Karpas-422 (cell line): Measurements from ENCODE around the gene DAZL. TPM values are rescaled to one million over a fixed set of nuclear protein-coding genes. Genes with fewer than 3 reads are reported as not detected.

Experiments used
- DNase-seq: peaks from one replicate; pipeline ENCODE4 v3.0.0-alpha.2; 2015
- H2AFZ ChIP-seq: fragments of 200-600 bp; sonication (generic); 2 replicates; pipeline ENCODE4 v1.6.1; 2014; ENCODE audit warnings: antibody characterized with exemption, low read length, mixed read lengths
- H3K27ac ChIP-seq: fragments of 200-600 bp; sonication (generic); 2 replicates; pipeline ENCODE4 v1.5.1; 2014; ENCODE audit warnings: mild to moderate bottlenecking, low read length, moderate library complexity
- H3K27me3 ChIP-seq: fragments of 200-600 bp; sonication (generic); 2 replicates; pipeline ENCODE4 v1.6.1; 2014; ENCODE audit warnings: low read length, mixed read lengths
- H3K36me3 ChIP-seq: fragments of 200-600 bp; sonication (generic); 2 replicates; pipeline ENCODE4 v1.6.1; 2014; ENCODE audit warnings: low read length, mixed read lengths; ENCODE audit not compliant: insufficient read depth
- H3K4me1 ChIP-seq: fragments of 200-600 bp; sonication (generic); 2 replicates; pipeline ENCODE4 v1.6.1; 2014; ENCODE audit warnings: mild to moderate bottlenecking, low read length, mixed read lengths
- H3K4me2 ChIP-seq: fragments of 200-600 bp; sonication (generic); 2 replicates; pipeline ENCODE4 v1.6.1; 2014; ENCODE audit warnings: low read length, low read depth, mild to moderate bottlenecking; ENCODE audit not compliant: poor library complexity, severe bottlenecking
- H3K4me3 ChIP-seq: fragments of 200-600 bp; sonication (generic); 2 replicates; pipeline ENCODE4 v1.5.1; 2014; ENCODE audit warnings: mild to moderate bottlenecking, antibody characterized with exemption, low read length, mixed read lengths
- H3K79me2 ChIP-seq: fragments of 200-600 bp; sonication (generic); 2 replicates; pipeline ENCODE4 v1.6.1; 2014; ENCODE audit warnings: mild to moderate bottlenecking, low read length, mixed read lengths
- H3K9ac ChIP-seq: fragments of 200-600 bp; sonication (generic); 2 replicates; pipeline ENCODE4 v1.6.0; 2014; ENCODE audit warnings: low read length
- H3K9me2 ChIP-seq: fragments of 200-600 bp; sonication (generic), shearing (Covaris generic); replicated peaks from 2 replicates; pipeline ENCODE4 v1.6.0; 2014; ENCODE audit warnings: mild to moderate bottlenecking, low read length, moderate library complexity; ENCODE audit not compliant: insufficient read depth
- H3K9me3 ChIP-seq: fragments of 300-700, 200-600 bp; sonication (generic); 2 replicates; pipeline ENCODE4 v1.6.1; 2014; ENCODE audit warnings: low read length, mixed read lengths
- H4K20me1 ChIP-seq: fragments of 200-600 bp; sonication (generic); 2 replicates; pipeline ENCODE4 v1.6.1; 2014; ENCODE audit warnings: mild to moderate bottlenecking, antibody characterized with exemption, low read length, low read depth; ENCODE audit not compliant: insufficient read depth
- total RNA-seq: library from RNA; depleted of rRNA; stranded (reverse); fragments of >200 nt; shearing (Covaris generic); gene quantifications from 2 replicates; pipeline ENCODE4 v1.2.3, GENCODE V29; 2014; ENCODE audit warnings: low replicate concordance; rRNA removed

The DAZL gene
- total RNA-seq, 1 experiment from 2014 or later = not detected

DNA sequence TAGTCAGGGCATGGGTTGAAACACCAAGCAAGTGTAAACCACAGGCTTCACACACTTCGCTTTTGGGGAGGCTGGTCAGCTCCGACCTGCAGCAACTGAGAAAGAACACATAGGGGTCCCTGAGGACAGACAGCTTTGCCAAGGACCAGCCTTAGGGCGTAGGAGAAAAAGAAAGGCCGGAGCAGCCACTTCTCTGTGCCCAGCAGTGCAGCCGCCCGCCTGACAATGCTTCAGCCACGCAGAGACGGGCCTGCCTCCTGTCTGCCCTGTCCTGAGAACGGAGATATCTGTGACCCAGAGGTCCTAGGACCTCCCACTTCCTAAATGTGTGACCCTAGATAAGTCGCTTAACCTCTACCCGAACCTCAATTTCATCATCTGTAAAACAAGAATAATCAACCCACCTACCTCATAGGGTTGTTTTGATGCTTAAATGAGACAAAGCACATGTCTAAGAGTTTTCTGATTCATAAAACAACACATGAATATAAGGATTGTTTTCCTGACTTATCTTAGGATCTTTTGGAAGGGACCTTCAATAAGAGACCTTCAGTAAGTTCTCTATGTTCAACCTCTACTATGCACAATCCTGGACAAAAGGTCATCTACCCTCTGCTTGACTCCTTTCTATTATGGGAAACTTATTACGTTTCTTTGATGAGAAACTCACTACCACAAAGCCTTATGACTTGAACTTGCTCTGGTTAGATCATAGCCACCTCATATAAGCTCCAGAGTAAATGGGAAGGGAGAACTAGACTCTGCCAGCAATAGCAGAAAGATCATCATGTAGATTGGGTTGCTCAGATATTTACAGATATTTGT is 58.8 kb downstream of the DAZL start:
- H2AFZ ChIP-seq = no peak overlapping the region
- H4K20me1 ChIP-seq = no peaks in the 10 kb centered on the region
- H3K27ac ChIP-seq = no peak overlapping the region
- peaks cover 14% of the 10 kb centered on the region for H3K4me1 ChIP-seq
- no peaks in the 10 kb centered on the region for H3K79me2 ChIP-seq
- no peaks in the 10 kb centered on the region for H3K27me3 ChIP-seq
- no peaks in the 10 kb centered on the region for H3K9me2 ChIP-seq
- no peak overlapping the region for H3K4me2 ChIP-seq
- no peaks in the 10 kb centered on the region for H3K9me3 ChIP-seq
- H3K36me3 ChIP-seq = no peaks in the 10 kb centered on the region
- H3K4me3 ChIP-seq = no peak overlapping the region
- no peak for DNase-seq
- no peak overlapping the region for H3K9ac ChIP-seq

DNA sequence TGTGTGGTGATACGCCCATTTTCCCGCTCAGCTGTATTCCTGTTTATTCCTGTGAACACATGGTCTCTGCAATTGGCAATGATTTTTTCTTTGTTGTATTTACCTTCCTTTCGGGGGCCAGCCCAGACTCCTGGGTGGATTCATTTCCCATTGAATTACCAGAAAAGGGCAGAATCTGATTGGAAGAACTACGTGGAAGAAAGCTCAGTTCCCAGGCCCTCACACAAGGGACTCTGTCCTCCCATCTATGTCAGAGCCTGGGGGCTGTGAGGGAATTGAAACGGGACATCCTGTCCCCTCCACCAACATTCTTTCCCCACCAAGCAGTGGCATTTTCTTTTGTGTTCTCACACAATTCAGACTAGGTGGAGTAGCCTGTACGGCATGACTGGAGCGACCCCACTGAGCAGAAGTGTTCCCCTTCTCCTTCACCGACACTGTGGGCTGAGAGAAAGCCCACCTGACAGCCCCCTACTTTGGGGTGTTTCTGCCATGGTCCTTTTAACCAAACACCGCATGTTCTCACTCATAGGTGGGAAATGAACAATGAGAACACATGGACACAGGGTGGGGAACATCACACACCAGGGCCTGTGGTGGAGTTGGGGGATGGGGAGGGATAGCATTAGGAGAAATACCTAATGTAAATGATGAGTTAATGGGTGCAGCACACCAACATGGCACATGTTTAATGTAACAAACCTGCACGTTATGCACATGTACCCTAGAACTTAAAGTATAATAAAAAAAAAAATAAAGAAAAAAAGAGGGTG is 59.6 kb downstream of the DAZL start:
- H3K4me2 ChIP-seq = no peak overlapping the region

DNA sequence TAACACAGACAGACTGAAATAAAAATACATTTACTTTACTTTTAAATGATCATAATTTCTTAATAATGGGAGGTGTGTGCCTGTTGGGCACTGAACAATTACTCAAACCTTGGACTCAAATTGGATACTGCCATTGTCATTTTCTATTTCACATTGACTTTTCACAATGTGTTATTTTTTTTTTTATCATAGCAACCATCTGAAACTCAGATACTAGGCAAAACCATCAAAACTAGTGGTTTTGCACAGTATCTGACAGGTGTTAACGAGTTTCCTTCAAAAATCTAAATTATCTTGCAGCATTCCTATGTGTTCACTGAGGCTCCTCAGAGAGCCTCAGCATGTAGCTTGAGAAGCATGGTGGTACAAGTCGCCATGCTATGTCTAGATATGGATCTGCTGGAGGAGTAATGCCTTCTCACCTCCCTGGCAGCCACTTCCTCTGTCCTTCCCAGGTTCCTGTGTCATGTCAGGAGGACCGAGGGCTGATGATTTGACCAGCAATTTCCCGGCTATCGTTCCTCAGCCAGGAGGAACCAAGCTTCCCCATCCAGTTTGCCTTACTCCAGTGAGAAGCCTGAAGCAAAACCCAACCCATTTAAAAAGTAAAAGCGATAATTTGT is 61.9 kb downstream of the DAZL start:
- Histone ChIP-seq H3K27ac (no peak overlapping the region), H4K20me1 (no peaks in the 10 kb centered on the region), H3K9me3 (no peaks in the 10 kb centered on the region), H3K27me3 (no peaks in the 10 kb centered on the region), H3K9ac (no peak overlapping the region), H3K9me2 (no peaks in the 10 kb centered on the region), H2AFZ (no peak overlapping the region), H3K4me2 (no peak overlapping the region), H3K36me3 (no peaks in the 10 kb centered on the region), H3K4me1 (peaks cover 15% of the 10 kb centered on the region), H3K4me3 (no peak overlapping the region), H3K79me2 (no peaks in the 10 kb centered on the region)
- DNase-seq = no peak

More for the DNA sequence above, 59.6 kb downstream of the DAZL start:
- Histone ChIP-seq H3K9me3 (no peaks in the 10 kb centered on the region), H3K4me3 (no peak overlapping the region), H3K9ac (no peak overlapping the region), H3K9me2 (no peaks in the 10 kb centered on the region), H3K27ac (no peak overlapping the region), H3K27me3 (no peaks in the 10 kb centered on the region), H3K4me1 (peaks cover 9% of the 10 kb centered on the region), H3K36me3 (no peaks in the 10 kb centered on the region), H3K79me2 (no peaks in the 10 kb centered on the region), H2AFZ (no peak overlapping the region), H4K20me1 (no peaks in the 10 kb centered on the region)
- no peak for DNase-seq

DNA sequence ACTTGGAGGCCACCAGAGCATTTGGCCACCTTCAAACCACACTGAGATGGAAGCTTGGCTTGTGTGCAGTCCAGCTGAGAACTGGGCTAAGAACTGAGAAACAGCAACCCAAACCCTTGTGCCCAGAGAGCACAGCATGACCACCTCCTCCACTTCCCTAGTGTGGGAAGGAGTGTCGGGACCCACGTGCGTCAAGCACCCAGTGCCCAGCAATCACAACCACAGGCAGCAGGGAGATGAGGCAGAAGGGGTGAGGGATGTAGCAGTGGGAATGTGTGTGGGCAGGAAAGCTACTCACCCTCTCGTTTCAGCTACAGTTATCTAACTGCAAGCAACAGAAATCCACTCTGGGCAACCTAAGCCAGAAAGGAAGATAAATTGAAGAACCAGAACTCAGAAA is 66.7 kb downstream of the DAZL start:
- Histone ChIP-seq H3K9ac (no peak overlapping the region), H2AFZ (peak overlapping the region; percentile 73; the same call in 1 of the 2 replicates), H3K4me2 (no peak overlapping the region), H3K79me2 (no peaks in the 10 kb centered on the region), H3K9me3 (no peaks in the 10 kb centered on the region), H4K20me1 (no peaks in the 10 kb centered on the region), H3K9me2 (no peaks in the 10 kb centered on the region; the same call in 1 of the 2 replicates), H3K27me3 (no peaks in the 10 kb centered on the region), H3K4me3 (no peak overlapping the region), H3K27ac (no peak overlapping the region), H3K4me1 (peaks cover 33% of the 10 kb centered on the region), H3K36me3 (no peaks in the 10 kb centered on the region)
- DNase-seq = no peak

DNA sequence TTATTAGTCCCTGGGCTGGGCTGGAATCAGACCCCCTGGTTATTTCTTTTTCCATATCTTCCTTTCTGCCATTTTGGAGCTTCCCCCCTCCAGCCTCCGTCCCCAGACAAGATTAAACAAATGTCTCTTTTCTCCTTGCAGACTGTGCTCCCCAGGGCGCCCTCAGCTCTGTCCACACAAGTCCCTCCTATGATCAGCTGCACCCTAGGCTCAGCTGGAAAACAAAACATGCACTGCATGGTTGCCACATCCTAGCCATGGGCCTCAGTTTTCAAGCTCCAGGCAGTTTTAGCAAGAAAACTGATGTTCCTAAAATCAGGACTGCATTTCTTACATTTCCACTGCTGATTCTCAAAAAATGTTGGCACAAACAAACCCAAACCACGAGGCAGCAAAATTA is 68.2 kb downstream of the DAZL start:
- H3K27me3 ChIP-seq = no peaks in the 10 kb centered on the region
- no peak overlapping the region for H2AFZ ChIP-seq
- no peak for DNase-seq
- H3K4me1 ChIP-seq = peaks cover 48% of the 10 kb centered on the region
- H3K9me3 ChIP-seq = no peaks in the 10 kb centered on the region
- no peaks in the 10 kb centered on the region for H3K36me3 ChIP-seq
- H3K4me3 ChIP-seq = no peak overlapping the region
- H3K9ac ChIP-seq = no peak overlapping the region
- H3K9me2 ChIP-seq = no peaks in the 10 kb centered on the region; the same call in 1 of the 2 replicates
- no peaks in the 10 kb centered on the region for H3K79me2 ChIP-seq
- no peaks in the 10 kb centered on the region for H4K20me1 ChIP-seq
- no peak overlapping the region for H3K27ac ChIP-seq
- H3K4me2 ChIP-seq = no peak overlapping the region

Other genes starting within 250 kb of the DAZL start
- 291 and 375 TPM in 2 replicates for gene RFTN1, start 91.7 kb downstream of the DAZL start, total RNA-seq